ENCODE results near the gene ANKRD24.

DNA sequence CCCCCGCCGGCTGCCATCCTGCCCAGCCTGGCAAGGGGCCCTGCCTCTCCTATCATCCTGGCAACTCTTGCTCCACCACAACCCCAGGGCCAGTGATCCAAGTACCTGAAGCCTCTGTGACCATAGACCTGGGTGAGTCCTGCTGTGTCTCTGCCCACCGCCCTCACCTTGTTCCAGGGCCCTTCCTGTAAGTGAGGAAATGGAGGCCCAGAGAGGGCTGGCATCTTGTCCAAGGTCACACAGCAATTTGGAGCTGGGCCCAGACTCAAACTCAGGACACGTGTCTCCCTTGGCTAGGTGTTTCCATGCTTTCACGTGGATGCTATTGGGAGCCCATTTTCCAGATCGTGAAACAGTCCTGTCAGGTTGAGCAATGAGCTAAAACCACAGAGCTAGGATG is 25.3 kb upstream of the ANKRD24 start:
- TF ChIP-seq, protein P1, sequence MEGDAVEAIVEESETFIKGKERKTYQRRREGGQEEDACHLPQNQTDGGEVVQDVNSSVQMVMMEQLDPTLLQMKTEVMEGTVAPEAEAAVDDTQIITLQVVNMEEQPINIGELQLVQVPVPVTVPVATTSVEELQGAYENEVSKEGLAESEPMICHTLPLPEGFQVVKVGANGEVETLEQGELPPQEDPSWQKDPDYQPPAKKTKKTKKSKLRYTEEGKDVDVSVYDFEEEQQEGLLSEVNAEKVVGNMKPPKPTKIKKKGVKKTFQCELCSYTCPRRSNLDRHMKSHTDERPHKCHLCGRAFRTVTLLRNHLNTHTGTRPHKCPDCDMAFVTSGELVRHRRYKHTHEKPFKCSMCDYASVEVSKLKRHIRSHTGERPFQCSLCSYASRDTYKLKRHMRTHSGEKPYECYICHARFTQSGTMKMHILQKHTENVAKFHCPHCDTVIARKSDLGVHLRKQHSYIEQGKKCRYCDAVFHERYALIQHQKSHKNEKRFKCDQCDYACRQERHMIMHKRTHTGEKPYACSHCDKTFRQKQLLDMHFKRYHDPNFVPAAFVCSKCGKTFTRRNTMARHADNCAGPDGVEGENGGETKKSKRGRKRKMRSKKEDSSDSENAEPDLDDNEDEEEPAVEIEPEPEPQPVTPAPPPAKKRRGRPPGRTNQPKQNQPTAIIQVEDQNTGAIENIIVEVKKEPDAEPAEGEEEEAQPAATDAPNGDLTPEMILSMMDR (IDR thresholded peaks at IDR 0.05): no peak
- TF ChIP-seq EZH2phosphoT487 (IDR thresholded peaks at IDR 0.05): no peak
- no peak for TF ChIP-seq EZH2 (IDR thresholded peaks at IDR 0.05)

Data from neural progenitor cell (in vitro differentiated cells).